GM10248 (cell line): ENCODE measurements around the gene DCUN1D2.

Source experiments
- CTCF ChIA-PET: fragments of 300-600 bp; sonication (Branson Sonifier 250); formaldehyde crosslinking; extraction: SDS; loops from one replicate; lab custom pipeline; 2021; ENCODE audit warnings: antibody characterized with exemption; lab: Yijun Ruan, JAX
- POLR2A ChIA-PET: fragments of 350-650 bp; sonication (Branson Sonifier 250); formaldehyde crosslinking; extraction: SDS; loops from one replicate; lab custom pipeline; 2020; ENCODE audit warnings: antibody characterized with exemption; lab: Yijun Ruan, JAX
- DNase-seq: peaks from one replicate; pipeline ENCODE4 v3.0.0; 2012; ENCODE audit errors: extremely low spot score
- CTCF ChIP-seq: IDR thresholded peaks from 2 replicates; pipeline ENCODE4 v1.5.1; 2012; ENCODE audit warnings: mild to moderate bottlenecking, low read depth; ENCODE audit errors: extremely low read depth, missing control alignments, control extremely low read depth

The DCUN1D2 gene

GRCh38 chr13:113429608-113429985 is 60.9 kb downstream of the DCUN1D2 start:
- TF ChIP-seq CTCF = no peak
- DNase-seq = no peak
- POLR2A ChIA-PET = no interaction called here
- CTCF ChIA-PET = no interaction called here

DNA sequence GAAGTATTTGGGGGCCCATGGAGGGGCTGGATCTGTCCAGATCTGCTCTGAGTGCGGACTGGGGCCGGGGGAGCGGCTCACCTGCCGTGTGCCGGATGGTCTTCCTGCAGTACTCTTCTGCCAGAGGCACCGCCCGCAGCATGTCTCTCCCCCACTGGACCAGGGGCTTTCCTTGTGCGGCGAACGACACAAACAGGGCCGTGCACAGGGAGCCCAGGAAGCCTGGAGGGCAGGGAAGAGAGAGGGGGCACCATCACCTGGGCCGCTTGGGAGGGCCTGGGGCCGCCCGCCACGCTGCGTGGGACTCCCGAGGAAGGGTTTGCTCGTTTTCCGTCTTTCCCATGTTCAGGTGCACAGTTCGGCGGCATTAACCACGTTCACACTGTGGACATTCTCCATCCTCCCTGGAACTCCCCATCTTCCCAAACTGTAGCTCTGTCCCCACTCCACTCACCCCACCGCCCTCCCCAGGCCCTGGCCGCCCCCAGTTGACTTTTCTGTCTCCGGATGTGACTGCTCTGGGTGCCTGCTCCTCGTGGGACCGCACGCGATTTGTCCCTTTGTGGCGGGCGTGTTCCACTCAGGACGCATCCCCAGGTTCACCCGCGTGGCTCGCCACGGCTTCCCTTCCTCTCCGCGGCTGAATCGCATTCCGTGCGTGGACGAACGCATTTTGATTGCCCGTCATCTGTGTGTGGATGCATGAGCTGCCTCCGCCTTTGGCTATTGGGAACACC is 61.5 kb downstream of the DCUN1D2 start:
- CTCF ChIA-PET = no interaction called here
- POLR2A ChIA-PET = no interaction called here

GRCh38 chr13:113428469-113428865 is 62.0 kb downstream of the DCUN1D2 start:
- ChIA-PET CTCF (no interaction called here), POLR2A (no interaction called here)
- no peak for TF ChIP-seq CTCF
- no peak for DNase-seq

More for the DNA sequence above, 61.5 kb downstream of the DCUN1D2 start:
- TF ChIP-seq CTCF = no peak
- no peak for DNase-seq

DNA sequence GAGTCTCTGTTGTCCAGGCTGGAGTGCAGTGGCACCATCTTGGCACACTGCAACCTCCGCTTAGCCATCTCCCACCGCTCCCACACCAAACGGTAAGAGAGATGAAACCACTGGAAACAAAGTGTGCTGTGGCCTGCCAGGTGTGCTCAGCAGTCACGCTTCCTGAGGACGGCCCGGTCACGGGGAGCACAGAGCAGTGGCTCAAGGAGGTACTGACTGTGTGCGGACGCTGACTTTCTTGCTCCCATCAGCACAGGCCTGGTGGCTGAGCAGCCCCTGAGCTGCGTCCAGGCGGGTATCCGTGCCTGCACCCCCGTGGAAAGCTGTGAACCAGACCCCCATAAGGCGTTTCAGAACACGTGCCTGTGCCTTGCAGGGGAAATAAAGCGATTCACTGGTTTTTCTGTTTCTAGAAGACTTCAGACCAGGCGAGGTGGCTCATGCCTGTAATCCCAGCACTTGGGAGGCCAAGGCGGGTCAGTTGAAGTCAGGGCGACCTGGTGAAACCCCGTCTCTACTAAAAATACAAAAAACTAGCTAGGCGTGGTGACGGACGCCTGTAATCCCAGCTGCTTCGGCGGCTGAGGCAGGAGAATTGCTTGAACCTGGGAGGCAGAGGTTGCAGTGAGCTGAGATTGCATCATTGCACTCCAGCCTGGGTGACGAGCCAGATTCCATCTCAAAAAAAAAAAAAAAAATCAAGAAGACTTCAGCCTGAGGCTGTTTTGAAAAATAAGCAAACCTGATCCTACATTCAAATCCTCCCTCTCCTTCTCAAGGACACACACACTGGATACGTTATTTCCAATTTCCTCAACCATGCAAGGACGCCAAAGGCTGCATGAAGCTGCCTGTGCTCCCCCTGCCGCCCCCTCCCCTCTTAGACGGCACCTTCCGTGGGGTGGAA is 62.7 kb downstream of the DCUN1D2 start:
- ChIA-PET CTCF (no interaction called here), POLR2A (no interaction called here)
- no peak for DNase-seq
- TF ChIP-seq CTCF = no peak

DNA sequence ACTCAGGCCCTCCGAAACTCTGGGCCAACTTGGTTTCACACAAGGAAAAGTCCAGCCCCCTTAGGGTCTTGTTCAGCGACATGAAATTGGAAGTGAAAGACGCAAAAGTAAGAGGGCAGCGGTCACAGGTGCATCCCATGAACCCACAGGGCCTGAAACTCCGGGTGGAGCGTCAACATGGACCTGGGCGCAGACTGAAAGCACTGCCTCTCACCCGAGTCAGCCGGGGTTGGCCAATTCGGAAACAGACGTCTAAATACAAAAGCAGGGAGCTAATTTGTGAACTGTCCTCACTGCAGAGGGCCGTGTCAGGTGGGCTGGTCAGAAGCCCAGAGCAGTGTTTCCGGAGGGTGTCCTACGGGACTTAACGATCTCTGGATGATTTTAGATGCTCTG is 63.9 kb downstream of the DCUN1D2 start:
- POLR2A ChIA-PET = no interaction called here
- no peak for DNase-seq
- CTCF ChIA-PET = no interaction called here

More for the DNA sequence above, 63.9 kb downstream of the DCUN1D2 start:
- TF ChIP-seq CTCF = no peak
